ENCODE data around the gene TMEM170B.

The TMEM170B gene

GRCh38 chr6:11556309-11556708 is 18.8 kb downstream of the TMEM170B start:
- no peak for DNase-seq (ENCODE audit: extremely low spot score)
- POLR2A ChIA-PET, result no interaction called here
- CTCF ChIA-PET, result no interaction called here
- TF ChIP-seq LEF1 (IDR thresholded peaks at IDR 0.05; ENCODE audit: borderline replicate concordance), result no peak
- TF ChIP-seq SP1 (IDR thresholded peaks at IDR 0.05), result no peak
- TF ChIP-seq ZNF384 (IDR thresholded peaks at IDR 0.05), result no peak
- no peak for TF ChIP-seq HDGF (IDR thresholded peaks at IDR 0.05; ENCODE audit: borderline replicate concordance)
- TF ChIP-seq FOXM1 (IDR thresholded peaks at IDR 0.05; ENCODE audit: borderline replicate concordance), result no peak
- TF ChIP-seq BHLHE40 (IDR thresholded peaks at IDR 0.05; ENCODE audit: borderline replicate concordance), result no peak
- TF ChIP-seq TARDBP (IDR thresholded peaks at IDR 0.05), result no peak
- TF ChIP-seq FOXK2 (IDR thresholded peaks at IDR 0.05), result no peak
- TF ChIP-seq SUZ12 (IDR thresholded peaks at IDR 0.05), result no peak
- no peak for TF ChIP-seq ARNT (IDR thresholded peaks at IDR 0.05)

- DNase-seq (ENCODE audit: extremely low spot score), result no peak
- ChIA-PET CTCF (no interaction called here), POLR2A (no interaction called here)
- TF ChIP-seq LEF1 (IDR thresholded peaks at IDR 0.05; ENCODE audit: borderline replicate concordance) (no peak), PKNOX1 (IDR thresholded peaks at IDR 0.05) (no peak), CTBP1 (IDR thresholded peaks at IDR 0.05; ENCODE audit: borderline replicate concordance) (no peak), FOXA1 (IDR thresholded peaks at IDR 0.05) (no peak), NFRKB (IDR thresholded peaks at IDR 0.05) (no peak), SUZ12 (IDR thresholded peaks at IDR 0.05) (no peak), SP1 (IDR thresholded peaks at IDR 0.05) (no peak), HDGF (IDR thresholded peaks at IDR 0.05; ENCODE audit: borderline replicate concordance) (no peak), FOXM1 (IDR thresholded peaks at IDR 0.05; ENCODE audit: borderline replicate concordance) (no peak), ELF4 (IDR thresholded peaks at IDR 0.05) (no peak), TARDBP (IDR thresholded peaks at IDR 0.05) (no peak), ZNF384 (IDR thresholded peaks at IDR 0.05) (no peak), ARNT (IDR thresholded peaks at IDR 0.05) (no peak), FOXK2 (IDR thresholded peaks at IDR 0.05) (no peak), L3MBTL2 (conservative IDR thresholded peaks at IDR 0.05) (no peak), BHLHE40 (IDR thresholded peaks at IDR 0.05; ENCODE audit: borderline replicate concordance) (no peak)
Observed at GRCh38 chr6:11563793-11564192, 26.2 kb downstream of the TMEM170B start.

- POLR2A ChIA-PET, result no interaction called here
- CTCF ChIA-PET, result no interaction called here
- no peak for DNase-seq (ENCODE audit: extremely low spot score)
Observed at GRCh38 chr6:11566609-11567008, 29.1 kb downstream of the TMEM170B start.

GRCh38 chr6:11571073-11571472 is 33.5 kb downstream of the TMEM170B start:
- ChIA-PET CTCF (interaction anchor here (1.0 to 1.1 kb wide), 2 partner anchors 74 to 616 kb away, joined by 4 read pairs; no protein-coding TSS in a partner anchor), POLR2A (no interaction called here)
- no peak for DNase-seq (ENCODE audit: extremely low spot score)
- TF ChIP-seq HDGF (IDR thresholded peaks at IDR 0.05; ENCODE audit: borderline replicate concordance) (no peak), FOXA1 (IDR thresholded peaks at IDR 0.05) (no peak), ELF4 (IDR thresholded peaks at IDR 0.05) (no peak), ARNT (IDR thresholded peaks at IDR 0.05) (no peak), TARDBP (IDR thresholded peaks at IDR 0.05) (no peak), FOXK2 (IDR thresholded peaks at IDR 0.05) (no peak), CTBP1 (IDR thresholded peaks at IDR 0.05; ENCODE audit: borderline replicate concordance) (no peak), BHLHE40 (IDR thresholded peaks at IDR 0.05; ENCODE audit: borderline replicate concordance) (no peak), LEF1 (IDR thresholded peaks at IDR 0.05; ENCODE audit: borderline replicate concordance) (no peak), SP1 (IDR thresholded peaks at IDR 0.05) (no peak), NFRKB (IDR thresholded peaks at IDR 0.05) (no peak), PKNOX1 (IDR thresholded peaks at IDR 0.05) (no peak), SUZ12 (IDR thresholded peaks at IDR 0.05) (no peak), FOXM1 (IDR thresholded peaks at IDR 0.05; ENCODE audit: borderline replicate concordance) (no peak)

More at GRCh38 chr6:11566609-11567008, 29.1 kb downstream of the TMEM170B start:
- no peak for TF ChIP-seq NFRKB (IDR thresholded peaks at IDR 0.05)
- no peak for TF ChIP-seq CTBP1 (IDR thresholded peaks at IDR 0.05; ENCODE audit: borderline replicate concordance)
- no peak for TF ChIP-seq SUZ12 (IDR thresholded peaks at IDR 0.05)
- TF ChIP-seq FOXM1 (IDR thresholded peaks at IDR 0.05; ENCODE audit: borderline replicate concordance), result no peak
- no peak for TF ChIP-seq ARNT (IDR thresholded peaks at IDR 0.05)
- TF ChIP-seq FOXK2 (IDR thresholded peaks at IDR 0.05), result no peak
- no peak for TF ChIP-seq PKNOX1 (IDR thresholded peaks at IDR 0.05)
- TF ChIP-seq FOXA1 (IDR thresholded peaks at IDR 0.05), result no peak
- TF ChIP-seq TARDBP (IDR thresholded peaks at IDR 0.05), result no peak
- no peak for TF ChIP-seq BHLHE40 (IDR thresholded peaks at IDR 0.05; ENCODE audit: borderline replicate concordance)
- TF ChIP-seq ELF4 (IDR thresholded peaks at IDR 0.05), result no peak
- TF ChIP-seq L3MBTL2 (conservative IDR thresholded peaks at IDR 0.05), result no peak
- TF ChIP-seq ZNF384 (IDR thresholded peaks at IDR 0.05), result no peak
- TF ChIP-seq HDGF (IDR thresholded peaks at IDR 0.05; ENCODE audit: borderline replicate concordance), result no peak
- TF ChIP-seq SP1 (IDR thresholded peaks at IDR 0.05), result no peak
- TF ChIP-seq LEF1 (IDR thresholded peaks at IDR 0.05; ENCODE audit: borderline replicate concordance), result no peak

GRCh38 chr6:11575408-11576033 is 38.0 kb downstream of the TMEM170B start:
- CTCF ChIA-PET, result interaction anchor here (0.6 to 1.7 kb wide), 13 partner anchors 9 to 1697 kb away, joined by 3 to 13 read pairs (median 3); no protein-coding TSS in a partner anchor
- DNase-seq (ENCODE audit: extremely low spot score), result peak; percentile 65
- TF ChIP-seq BHLHE40 (IDR thresholded peaks at IDR 0.05; ENCODE audit: borderline replicate concordance) (no peak), SP1 (IDR thresholded peaks at IDR 0.05) (no peak), SUZ12 (IDR thresholded peaks at IDR 0.05) (no peak), CTBP1 (IDR thresholded peaks at IDR 0.05; ENCODE audit: borderline replicate concordance) (no peak)
- POLR2A ChIA-PET, result interaction anchor here (0.6 to 1.1 kb wide), 3 partner anchors 37 to 827 kb away, joined by 3 to 5 read pairs (median 3); no protein-coding TSS in a partner anchor
